Activated CD4-positive, alpha-beta T cell treated with anti-CD3 and anti-CD28 coated beads for 1 hour (primary cell): ENCODE data around the gene PRSS57.
"Not testable (repeated sequence)": the region's sequence is repeated elsewhere in the genome, so short reads cannot be mapped to it uniquely, and the experiment has no call there.

Experiments used
- DNase-seq: peaks from one replicate; pipeline ENCODE4 v3.0.0-alpha.2; 2020

Gene PRSS57

DNA sequence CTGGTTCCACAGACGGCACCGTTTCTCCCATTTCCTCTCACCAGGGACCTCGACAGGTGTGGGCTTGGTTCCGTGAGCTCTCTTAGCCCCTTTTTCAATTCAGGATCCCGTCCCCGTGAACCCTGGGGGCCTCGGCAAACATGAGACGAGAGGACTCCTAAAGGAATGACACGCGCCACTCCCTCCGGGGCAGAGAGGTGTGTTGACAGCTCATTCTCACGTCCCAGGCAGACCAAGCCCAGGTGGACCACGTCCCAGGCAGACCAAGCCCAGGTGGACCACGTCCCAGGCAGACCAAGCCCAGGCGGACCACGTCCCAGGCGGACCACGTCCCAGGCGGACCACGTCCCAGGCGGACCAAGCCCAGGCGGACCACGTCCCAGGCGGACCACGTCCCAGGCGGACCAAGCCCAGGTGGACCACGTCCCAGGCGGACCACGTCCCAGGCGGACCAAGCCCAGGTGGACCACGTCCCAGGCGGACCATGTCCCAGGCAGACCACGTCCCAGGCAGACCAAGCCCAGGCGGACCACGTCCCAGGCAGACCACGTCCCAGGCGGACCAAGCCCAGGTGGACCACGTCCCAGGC lies 28.2 kb downstream of the PRSS57 start:
- DNase-seq = not testable (repeated sequence)

GRCh38 chr19:664913-665443 lies 30.3 kb downstream of the PRSS57 start:
- peak; percentile 69 for DNase-seq

- no peak for DNase-seq
Measured at GRCh38 chr19:663682-664117, 31.6 kb downstream of the PRSS57 start.

- peak; percentile 89 for DNase-seq
Measured at GRCh38 chr19:662962-663681, 32.1 kb downstream of the PRSS57 start, which contains the start of gene RNF126. RNF126 (minus strand) TSS chr19:663214; CDS start chr19:663121, 93 bp downstream.

GRCh38 chr19:662207-662961 lies 32.9 kb downstream of the PRSS57 start:
- DNase-seq = peak; percentile 53

DNA sequence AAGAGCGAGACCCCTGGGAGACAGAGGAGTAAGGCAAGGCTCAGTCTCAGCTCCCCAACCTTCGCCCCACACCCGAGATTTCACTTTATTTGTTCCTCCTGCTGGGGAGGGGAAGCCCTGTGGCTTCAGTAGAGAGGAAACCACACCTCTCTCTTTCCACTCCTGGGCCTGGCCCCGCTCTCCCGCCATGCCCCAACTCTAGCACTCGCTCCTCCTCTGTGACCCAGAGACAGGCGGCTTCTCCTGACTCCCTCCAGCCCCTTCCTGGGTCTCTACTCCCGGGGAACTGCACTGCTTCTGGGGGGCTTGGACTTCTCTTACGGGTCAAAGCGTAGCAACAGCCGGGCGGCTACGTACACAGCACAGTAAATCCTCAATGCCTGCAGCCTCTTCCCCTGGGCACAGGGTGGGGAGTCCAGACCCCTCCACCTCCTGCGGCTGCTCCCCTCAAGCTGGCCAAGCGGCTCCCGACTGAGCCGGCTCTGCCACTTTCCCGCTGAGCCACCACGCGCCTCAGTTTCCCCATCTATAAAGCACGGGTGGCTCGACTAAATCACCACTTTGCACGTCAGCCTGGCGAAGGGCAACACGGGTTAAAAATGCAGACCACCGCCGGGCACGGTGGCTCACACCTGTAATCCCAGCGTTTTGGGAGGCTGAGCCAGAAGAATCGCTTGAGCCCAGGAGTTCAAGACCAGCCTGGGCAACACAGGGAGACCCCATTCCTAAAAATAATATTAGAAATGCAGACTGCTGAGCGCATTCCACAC lies 33.6 kb downstream of the PRSS57 start:
- DNase-seq = peak; percentile 53

GRCh38 chr19:660793-661426 lies 34.3 kb downstream of the PRSS57 start:
- DNase-seq = no peak

DNA sequence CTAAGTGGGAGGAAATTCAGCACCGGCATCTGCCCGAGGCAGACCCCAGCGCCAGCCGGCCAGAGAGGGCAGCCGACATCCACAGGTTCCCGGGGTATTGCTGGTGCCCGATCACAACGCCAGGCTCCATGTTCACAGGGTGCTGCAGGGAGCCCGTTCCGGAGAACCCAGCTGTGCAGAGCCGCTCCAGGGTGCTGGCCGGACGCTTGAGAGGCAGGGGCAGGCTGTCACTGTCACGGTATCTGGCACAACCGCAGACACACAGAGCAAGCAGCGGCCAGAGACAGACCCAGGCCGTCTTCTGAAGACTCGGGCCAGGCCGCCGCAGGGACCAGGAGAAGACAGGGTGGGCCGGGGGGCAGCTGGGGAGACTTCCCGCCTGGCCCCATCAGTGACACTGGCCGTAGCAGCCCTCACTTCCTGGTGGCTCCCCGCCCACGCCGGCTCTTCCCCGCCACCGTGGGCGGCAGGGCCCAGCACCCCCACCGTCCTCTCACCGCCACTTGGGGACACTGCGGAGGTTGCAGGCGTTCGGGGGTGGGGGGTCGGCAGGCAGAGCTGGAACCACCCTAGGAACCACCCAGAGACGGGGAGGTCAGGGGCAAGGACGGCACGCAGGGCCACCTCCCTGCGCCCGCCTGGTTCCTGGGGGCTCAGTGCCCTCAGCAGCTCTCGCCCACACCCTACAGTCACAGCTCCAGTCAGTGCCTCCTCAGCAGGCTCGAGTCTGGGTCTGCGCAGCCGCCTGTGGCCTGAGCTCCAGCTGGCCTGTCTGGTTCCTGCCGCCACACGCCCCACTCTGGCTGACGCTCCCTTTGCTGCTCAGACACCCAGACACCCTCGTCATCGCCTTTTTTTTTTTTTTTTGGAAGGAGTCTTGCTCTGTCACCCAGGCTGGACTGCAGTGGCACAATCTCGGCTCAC lies 36.1 kb downstream of the PRSS57 start:
- DNase-seq = peak; percentile 31

- DNase-seq = no peak
Measured at GRCh38 chr19:658059-658839, 37.0 kb downstream of the PRSS57 start.

DNA sequence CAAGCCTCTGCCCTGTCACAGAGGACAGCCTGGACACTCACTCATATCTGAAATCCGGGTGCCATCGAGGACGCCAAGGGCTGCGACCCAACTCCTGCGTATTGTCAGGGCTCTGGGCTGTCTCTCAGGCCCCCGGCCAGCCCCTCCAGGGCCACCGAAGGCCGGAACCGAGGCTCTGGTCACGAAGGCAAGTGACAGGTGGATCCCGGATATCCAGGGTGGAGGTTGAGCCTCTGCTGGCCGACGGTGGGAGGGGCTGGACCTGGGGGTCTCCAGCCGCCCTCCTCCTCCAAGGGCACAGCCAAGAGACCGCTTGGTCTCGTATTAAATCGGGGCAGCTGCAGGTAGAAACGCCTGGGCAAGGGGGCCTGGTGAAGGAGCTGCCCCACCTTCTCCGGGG lies 37.6 kb downstream of the PRSS57 start:
- no peak for DNase-seq

GRCh38 chr19:656751-657559 lies 38.3 kb downstream of the PRSS57 start:
- no peak for DNase-seq

DNA sequence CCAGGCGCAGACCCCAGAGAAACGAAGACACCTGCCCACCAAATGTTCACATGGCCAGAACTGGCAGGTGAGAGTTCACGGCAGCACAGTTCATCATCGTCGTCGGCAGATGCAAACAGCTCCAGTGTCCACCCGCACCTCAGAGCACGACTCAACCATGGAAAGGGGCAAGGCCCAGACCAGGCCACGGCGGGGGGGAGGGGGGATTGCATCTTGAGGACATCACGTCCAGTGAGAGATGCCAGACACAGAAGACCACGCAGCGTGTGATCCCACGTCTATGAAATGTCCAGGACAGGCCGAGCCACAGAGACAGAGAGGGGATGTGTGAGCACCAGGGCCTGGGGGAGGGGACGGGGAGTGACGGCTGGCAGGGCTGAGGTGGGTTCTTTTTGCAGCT lies 39.6 kb downstream of the PRSS57 start:
- no peak for DNase-seq

DNA sequence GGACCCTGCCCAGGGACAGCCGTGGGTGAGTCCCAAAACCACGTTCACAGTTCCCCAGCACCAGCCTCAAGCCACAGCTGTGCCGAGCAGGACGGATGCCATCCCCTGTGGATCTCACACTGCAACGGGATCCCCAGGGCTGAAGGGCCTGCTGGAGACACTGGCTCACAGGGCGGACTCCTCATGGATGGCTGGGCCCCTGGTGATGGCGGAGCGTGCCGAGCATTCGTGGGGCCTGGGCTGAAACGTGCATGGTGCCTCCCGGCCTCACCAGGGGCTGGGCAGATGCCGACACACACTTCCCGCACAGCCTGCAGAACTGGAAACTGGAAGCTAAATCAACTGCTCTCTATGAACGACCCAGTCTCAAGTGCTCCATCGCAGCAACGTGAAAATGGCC lies 41.8 kb downstream of the PRSS57 start:
- no peak for DNase-seq

- no peak for DNase-seq
Measured at GRCh38 chr19:652467-653389, 42.5 kb downstream of the PRSS57 start.

GRCh38 chr19:651991-652390 lies 43.3 kb downstream of the PRSS57 start:
- DNase-seq = no peak

DNA sequence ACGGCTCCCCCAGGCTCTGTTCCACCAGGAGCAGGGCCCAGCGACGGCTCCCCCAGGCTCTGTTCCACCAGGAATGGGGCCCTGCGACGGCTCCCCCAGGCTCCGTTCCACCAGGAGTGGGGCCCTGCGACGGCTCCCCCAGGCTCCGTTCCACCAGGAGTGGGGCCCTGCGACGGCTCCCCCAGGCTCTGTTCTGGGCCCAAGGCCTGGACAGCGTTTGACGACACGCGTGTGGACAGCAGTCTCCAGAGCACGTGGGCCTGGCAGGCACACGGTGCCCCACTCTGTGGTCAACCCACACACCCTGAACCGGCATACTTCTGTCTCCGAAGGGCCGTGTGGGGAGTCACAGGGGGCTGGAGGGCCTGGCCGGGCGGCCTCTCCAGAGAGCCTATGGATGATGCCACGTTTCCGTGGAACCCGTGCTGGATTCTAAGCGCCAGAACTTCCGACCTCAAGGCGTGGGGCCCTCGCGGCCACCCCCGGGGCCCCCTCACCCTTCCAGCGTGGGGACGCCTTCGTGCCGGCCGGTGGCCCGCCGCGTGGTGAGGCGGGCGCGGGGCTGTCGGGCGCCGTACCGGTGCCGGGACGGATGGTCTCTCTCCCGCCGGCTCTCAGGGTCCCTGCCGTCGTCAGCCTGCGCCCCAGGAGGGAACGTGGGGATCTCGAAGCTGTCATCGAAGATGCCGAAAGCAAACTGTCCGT lies 44.0 kb downstream of the PRSS57 start:
- no peak for DNase-seq

DNA sequence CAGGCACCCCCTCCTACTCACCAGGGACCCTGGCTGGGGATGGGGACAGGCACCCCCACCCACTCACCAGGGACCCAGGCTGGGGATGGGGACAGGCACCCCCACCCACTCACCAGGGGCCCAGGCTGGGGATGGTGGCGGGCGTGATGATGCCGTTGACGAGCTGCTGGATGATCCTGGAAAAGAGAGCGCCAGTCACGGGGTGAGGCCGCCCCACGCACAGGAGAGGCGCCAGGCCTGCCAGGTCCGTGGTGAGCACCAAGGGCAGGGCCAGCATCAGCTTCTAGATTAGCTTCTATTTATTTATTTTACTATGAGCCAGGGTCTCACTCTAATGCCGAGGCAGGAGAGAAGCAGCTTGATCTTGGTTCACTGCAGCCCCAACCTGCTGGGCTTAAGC lies 45.1 kb downstream of the PRSS57 start:
- no peak for DNase-seq
